GM19035 (cell line): Measurements from ENCODE around the gene GNL3L.
"Not testable (repeated sequence)": the region's sequence is repeated elsewhere in the genome, so short reads cannot be mapped to it uniquely, and the experiment has no call there.

ENCODE experiments used
- ATAC-seq: cut with Tn5 transposase; IDR thresholded peaks from one replicate; pipeline ENCODE4 v1.9.1; 2021; ENCODE audit not compliant: unreplicated experiment

Gene GNL3L

GRCh38 chrX:54529552-54530356, at the start of gene GNL3L:
GNL3L (plus strand) TSS chrX:54530219; CDS start chrX:54532567, 2,348 bp downstream.
- ATAC-seq: peak; percentile 82

DNA sequence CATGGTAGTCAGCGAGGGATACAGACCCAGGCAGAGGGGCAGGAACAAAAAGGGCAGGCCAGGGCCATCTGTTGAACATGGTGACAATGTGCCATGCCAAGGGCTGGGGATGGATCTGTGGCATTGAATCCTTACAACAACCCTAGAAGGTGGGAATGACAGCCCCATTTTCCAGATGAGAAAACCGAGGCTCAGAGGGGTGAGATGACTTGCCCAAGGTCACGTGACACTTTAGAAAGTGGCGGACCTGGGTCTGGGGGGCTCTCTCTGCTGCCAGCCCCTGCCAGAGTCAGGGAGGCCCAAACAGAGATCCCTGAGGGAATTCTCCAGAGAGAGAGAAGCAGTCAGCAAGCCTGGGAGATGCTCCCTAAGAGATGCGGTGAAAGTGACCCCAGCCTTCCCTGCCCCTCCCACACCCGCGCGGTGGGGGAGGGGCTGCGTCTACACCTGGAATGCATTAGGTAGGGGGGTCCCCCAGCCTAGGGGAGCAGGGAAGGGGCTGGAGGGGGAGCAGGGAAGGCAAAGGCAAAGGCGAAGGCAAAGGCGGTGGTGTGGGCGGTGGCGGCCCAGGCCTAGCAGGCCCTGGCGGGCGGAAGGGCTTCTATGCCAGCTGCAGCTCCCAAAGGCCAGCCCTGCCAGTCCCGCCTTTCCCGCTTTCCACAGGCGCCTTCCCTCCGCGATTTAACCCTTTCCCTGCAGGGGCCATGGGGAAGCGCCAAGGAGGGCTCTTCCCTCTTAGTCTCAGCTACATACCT, 47.0 kb upstream of the GNL3L start:
- ATAC-seq: no peak

- ATAC-seq: no peak
Observed at GRCh38 chrX:54483946-54484345, 46.1 kb upstream of the GNL3L start.

DNA sequence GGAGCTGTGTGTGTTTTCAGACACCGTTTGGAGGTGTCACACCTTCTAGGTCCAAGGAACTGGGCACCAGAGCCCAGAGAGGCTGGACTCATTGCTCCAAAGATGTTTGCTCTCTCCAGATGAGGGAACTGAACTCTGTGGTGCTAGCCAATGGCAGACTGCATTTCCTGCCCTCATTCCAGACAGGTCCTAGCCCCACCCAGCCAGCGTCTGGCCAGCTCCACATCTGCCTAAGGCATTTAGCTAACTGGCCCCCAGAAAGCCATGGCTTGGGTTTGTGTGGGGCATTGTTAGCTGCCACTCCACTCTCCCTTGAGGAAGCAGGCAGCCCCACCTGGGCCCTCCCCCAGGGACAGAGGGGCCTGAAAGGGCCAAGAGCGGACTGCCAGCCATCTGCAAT, 45.4 kb upstream of the GNL3L start:
- ATAC-seq: no peak

DNA sequence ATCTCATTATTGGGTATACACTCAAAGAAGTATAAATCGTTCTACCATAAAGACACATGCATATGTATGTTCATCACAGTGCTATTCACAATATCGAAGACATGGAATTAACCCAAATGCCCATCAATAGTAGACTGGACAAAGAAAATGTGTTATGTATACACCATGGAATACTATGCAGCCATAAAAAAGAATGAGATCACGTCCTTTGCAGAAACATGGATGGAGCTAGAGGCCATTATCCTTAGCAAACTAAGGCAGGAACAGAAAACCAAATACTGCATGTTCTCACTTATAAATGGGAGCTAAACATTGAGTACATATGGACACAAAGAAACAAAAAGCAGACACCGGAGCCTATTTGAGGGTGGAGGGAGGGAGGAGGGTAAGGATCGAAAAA, 40.2 kb upstream of the GNL3L start:
- ATAC-seq: not testable (repeated sequence)

DNA sequence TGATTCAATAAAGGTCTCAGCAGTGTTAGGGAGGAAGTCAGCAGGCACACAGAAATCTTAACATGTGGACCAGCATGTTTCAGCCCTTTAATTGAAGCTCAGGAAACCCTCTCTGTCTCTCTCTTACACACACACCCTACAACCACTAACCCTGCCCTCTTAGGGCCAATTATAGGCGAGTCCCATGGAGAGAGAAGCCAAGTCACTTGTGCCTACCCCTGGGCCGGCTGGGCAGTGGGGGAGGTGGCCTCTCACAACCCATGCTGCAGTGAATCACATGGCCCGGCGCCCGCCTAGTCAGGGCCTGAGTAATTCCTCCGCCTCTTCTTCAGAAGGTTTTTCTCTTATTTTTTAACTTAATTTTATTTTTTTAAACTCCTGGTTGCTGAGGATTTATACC, 37.7 kb upstream of the GNL3L start:
- no peak for ATAC-seq

GRCh38 chrX:54494166-54494988, 35.6 kb upstream of the GNL3L start:
- ATAC-seq: no peak

- no peak for ATAC-seq
Observed at GRCh38 chrX:54494989-54495813, 34.8 kb upstream of the GNL3L start.

- no peak for ATAC-seq
Observed at GRCh38 chrX:54495814-54496516, 34.1 kb upstream of the GNL3L start, which contains the start of gene FGD1. FGD1 (minus strand) TSS chrX:54496234; CDS start chrX:54495432, 802 bp downstream.

GRCh38 chrX:54496517-54496852, 33.5 kb upstream of the GNL3L start:
- no peak for ATAC-seq

GRCh38 chrX:54496936-54497335, 33.1 kb upstream of the GNL3L start:
- no peak for ATAC-seq

DNA sequence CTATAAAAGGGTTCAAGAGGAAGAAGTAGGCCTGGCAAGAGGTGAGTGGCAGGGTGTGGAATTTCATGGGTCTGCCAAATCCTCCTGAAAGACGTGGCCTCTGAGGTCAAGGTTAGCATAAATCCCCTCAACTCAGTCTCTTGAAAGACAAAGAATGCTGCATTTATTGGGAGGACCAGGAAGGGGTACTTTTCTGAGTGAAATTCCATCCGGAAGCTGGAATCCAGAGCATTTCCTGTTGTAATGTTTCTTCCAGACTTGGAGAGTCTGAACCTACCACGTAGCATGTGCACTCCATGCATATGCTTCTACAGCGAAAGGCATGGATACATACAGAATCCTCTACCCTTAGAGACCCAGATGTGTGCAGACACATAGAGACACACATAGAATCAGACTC, 20.6 kb upstream of the GNL3L start:
- ATAC-seq: no peak

DNA sequence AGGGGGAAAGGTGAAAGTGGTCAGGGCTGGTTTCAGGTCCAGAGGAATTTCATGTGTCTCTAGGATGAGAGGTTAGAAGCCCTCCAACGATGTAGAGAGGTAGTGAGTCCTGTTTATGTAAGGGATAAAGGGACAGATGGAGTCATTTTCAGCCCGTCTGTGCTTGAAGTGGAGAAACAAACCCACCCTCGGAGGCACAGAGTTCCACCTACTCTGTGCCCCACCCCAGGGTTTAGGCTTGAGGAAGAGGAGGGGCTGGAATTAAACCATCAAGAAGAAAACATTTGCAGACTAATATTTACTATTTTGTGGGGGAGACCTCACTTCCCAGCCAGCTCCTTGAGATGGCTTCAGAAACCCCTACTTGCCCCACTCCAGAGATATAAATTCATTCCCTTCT, 868 bp upstream of the GNL3L start:
- no peak for ATAC-seq

DNA sequence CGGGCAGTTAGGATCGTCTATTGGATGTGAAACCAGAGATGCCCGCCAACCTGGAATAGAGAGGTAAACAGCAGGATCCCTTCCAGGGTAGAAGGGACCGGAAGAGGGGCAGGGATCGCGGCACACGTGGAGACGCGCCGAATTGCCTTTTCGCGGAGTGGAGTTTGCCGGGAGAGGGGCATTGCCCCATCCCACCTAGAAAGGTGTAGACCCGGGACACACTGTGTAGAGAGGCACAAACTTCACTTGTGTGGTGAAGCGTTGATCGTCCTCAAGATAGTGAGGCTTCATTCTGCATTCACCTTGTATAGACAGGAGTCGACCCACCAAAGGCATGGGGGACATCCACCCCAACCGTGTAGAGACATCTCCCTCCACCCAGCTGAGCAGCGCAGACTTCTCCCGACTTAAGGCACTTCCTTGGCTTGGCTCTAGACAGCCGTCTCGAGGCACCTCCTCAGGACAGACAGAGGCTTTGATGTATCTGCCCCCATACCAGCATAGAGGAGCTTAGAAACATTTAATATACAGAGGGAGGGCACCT, 410 bp downstream of the GNL3L start:
- ATAC-seq: peak; percentile 39

GRCh38 chrX:54534271-54534670, 4.3 kb downstream of the GNL3L start:
- no peak for ATAC-seq

- no peak for ATAC-seq
Observed at GRCh38 chrX:54540289-54540688, 10.3 kb downstream of the GNL3L start.

DNA sequence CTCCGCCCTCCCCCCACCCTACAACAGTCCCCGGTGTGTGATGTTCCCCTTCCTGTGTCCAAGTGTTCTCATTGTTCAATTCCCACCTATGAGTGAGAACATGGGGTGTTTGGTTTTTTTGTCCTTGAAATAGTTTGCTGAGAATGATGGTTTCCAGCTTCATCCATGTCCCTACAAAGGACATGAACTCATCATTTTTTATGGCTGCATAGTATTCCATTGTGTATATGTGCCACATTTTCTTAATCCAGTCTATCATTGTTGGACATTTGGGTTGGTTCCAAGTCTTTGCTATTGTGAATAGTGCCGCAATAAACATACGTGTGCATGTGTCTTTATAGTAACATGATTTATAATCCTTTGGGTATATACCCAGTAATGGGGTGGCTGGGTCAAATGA, 12.2 kb downstream of the GNL3L start:
- ATAC-seq: not testable (repeated sequence)

DNA sequence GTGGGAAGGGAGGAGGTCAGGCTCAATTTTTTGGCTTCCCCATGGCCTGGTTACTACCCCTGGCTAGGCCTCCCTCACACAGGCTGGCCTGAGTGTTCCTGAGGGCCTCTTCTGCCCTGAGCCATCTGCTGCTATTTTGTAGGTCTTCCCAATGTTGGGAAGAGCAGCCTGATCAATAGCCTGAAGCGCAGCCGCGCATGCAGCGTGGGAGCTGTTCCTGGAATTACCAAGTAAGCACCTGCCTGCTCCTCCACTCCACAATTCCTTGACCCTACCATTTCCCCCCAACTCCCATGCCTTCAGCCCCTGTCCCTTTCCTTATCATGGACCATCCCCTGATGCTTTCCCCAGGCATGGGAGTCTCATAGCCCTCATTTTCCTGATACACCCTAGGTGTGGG, 20.8 kb downstream of the GNL3L start:
- no peak for ATAC-seq

GRCh38 chrX:54551801-54552200, 21.8 kb downstream of the GNL3L start:
- ATAC-seq: no peak

DNA sequence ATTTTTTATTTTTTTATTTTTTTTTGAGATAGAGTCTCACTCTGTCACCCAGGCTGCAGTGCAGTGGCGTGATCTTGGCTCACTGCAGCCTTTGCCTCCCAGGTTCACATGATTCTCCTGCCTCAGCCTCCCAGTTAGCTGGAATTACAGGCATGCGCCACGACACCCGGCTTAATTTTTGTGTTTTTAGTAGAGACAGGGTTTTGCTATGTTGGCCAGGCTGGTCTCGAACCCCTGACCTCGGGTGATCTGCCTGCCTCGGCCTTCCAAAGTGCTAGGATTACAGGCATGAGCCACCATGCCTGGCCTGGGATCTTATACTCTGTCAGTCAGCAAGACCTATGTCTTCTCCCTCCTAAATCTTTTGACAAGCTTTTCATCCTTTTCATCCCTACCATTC, 25.0 kb downstream of the GNL3L start:
- ATAC-seq: not testable (repeated sequence)
